Fibroblast of skin of left biceps (primary cell): ENCODE measurements around the gene COBL.

Experiments
- DNase-seq, 2 experiments: peaks; one replicate each; pipeline ENCODE4 v3.0.0-alpha.2; 2013; ENCODE audit warnings: low read depth in 2 of 2

Gene COBL

GRCh38 chr7:51255536-51256208 is 60.9 kb downstream of the COBL start:
- DNase-seq, result no peak

DNA sequence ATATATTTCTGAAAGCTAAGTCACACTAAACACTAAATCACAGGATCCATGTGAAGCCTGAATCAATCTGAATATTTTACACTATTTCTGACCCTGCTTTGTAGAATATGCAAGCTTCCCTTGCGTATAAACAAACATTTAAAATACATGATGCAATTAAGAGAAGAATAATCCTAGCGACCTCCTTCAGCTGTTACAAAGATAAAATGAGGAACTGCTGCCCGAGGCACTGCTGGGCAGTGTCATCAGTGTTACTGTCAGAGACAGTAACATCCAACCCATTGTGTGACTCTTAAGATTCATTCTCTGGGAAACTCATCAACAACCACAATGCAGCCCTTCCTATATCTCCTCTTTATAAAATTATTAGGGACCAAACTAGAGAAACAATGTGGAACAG is 61.6 kb downstream of the COBL start:
- DNase-seq, result no peak

- DNase-seq, result no peak
Observed at GRCh38 chr7:51253157-51253556, 63.5 kb downstream of the COBL start.

DNA sequence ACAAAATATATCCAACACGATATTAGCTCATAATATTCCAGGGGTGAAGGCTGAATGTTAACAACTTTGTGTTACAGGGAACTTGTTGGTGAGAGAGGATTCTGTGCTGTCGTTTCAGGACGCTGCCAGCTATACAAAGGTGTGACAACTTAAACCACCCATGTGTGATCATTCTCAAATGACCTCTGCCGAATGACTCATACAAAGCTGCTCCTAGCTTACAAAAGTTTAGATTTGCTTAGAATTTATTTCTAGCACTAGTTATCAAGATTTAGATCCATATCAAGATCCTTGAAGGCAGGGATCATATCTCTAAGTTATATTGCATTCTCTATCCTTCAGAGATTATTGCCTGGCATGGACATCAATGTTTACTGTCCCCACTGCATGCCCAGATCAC is 65.3 kb downstream of the COBL start:
- no peak for DNase-seq

GRCh38 chr7:51250512-51250911 is 66.1 kb downstream of the COBL start:
- DNase-seq, result no peak

- no peak for DNase-seq
Observed at GRCh38 chr7:51249991-51250390, 66.6 kb downstream of the COBL start.

GRCh38 chr7:51249187-51249945 is 67.2 kb downstream of the COBL start:
- no peak for DNase-seq

DNA sequence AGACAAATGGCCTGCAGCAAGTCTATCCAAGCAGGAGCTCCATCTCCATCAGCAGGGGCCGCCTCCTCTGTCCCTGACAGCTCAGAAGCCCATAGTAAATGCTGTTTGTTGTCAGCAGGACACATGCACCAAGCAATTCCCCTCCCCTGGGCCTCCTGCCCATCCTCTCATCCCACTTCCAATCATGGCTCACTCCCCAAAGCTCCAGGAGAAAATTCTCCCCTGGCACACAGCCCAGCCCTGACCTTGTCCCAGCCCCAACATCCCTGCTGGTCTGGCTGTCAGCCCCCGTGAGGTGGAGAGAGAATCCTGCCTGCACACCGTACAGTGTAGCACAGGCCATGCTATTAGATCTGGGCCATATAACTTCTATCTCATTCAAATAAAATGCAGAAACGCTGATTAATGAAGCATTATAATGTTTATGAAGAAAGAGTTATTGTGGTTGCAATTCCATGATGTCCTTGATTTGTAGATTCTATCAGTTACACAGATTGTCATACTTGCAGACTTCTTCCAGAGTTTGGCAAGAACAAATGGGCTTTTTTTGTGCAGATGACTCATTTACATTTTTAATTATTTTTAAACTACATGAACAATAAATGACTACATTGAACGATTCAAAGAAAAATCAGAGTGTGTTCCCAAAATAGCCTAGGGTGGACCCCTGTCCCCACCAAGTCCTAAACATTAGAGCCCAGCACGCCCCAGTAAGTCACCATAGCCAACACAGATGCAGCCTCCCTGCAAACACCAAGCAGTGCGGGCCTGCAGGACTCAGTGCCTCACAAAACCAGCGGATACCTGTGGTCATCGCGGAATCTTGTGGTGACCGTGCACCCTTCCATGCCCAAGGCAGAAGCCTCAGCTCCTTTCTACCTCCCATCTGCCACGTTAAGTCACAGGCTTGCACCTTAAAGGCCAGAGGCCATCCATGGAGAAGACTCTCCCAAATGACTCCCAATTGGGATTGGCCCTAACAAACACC is 70.1 kb downstream of the COBL start:
- no peak for DNase-seq

DNA sequence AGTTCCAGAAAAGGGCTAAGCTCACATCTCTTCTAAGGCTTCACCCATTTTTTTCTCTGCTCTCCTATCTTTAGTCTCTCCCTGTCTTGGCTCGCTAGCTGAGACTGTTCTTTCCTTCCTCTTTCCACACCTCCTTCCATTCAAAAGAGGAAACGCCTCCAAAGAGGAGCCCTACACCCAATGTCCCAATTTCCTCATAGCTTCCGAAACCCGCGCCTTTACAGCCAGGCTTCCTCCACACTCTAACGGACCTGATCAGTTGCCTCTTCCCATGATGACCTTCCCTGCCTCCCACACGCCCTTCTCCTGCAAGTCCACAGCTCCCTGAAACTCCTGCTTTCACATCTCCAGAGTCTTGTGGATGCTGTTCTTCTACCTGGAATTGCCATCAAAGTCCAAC is 71.7 kb downstream of the COBL start:
- DNase-seq, result no peak

DNA sequence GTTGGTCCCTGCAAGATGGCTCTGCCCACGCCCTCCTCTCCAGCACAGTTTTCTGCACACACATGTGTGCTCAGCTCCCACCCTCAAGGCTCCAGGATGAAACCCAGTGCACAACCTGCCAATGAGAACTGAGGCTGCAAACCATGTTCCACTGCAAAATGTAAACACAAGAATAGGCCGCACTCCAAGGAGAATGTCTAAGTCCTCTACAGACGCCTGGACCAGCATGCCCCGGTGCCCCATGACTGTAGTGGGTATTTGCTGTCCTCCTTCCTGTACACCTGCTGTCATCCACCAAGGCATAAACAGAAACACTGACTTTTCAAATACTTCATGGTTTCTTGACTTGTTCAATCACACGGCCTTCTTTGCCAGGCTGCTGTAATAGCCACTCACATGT is 72.6 kb downstream of the COBL start:
- DNase-seq, result no peak

GRCh38 chr7:51243631-51244030 is 73.0 kb downstream of the COBL start:
- DNase-seq, result no peak

- no peak for DNase-seq
Observed at GRCh38 chr7:51242881-51243518, 73.6 kb downstream of the COBL start.

- DNase-seq, result no peak
Observed at GRCh38 chr7:51242007-51242691, 74.5 kb downstream of the COBL start.

GRCh38 chr7:51240868-51241267 is 75.7 kb downstream of the COBL start:
- no peak for DNase-seq

- DNase-seq, result no peak
Observed at GRCh38 chr7:51239691-51240090, 76.9 kb downstream of the COBL start.

DNA sequence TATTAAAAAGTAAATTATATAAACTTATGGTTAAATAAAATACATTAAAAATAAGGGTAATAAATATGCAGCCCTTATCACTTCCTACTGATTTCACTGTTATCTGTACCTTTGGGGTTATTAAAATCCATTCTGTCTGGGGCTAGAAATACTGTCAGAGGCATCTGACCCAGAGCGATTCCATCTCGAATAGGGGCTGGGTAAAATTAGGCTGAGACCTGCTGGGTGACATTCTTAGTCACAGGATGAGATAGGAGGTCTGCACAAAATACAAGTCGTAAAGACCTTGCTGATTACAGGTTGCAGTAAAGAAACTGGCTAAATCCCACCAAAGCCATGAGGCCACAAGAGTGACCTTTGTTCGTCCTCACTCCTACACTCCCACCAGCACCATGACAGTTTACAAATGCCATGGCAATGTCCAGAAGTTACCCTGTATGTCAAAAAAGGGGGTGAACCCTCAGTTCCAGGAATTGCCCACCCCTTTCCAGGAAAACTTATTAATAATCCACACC is 77.6 kb downstream of the COBL start:
- DNase-seq, result no peak

- DNase-seq, result no peak
Observed at GRCh38 chr7:51237446-51238133, 79.0 kb downstream of the COBL start.

- DNase-seq, result no peak
Observed at GRCh38 chr7:51236470-51237132, 80.0 kb downstream of the COBL start.

DNA sequence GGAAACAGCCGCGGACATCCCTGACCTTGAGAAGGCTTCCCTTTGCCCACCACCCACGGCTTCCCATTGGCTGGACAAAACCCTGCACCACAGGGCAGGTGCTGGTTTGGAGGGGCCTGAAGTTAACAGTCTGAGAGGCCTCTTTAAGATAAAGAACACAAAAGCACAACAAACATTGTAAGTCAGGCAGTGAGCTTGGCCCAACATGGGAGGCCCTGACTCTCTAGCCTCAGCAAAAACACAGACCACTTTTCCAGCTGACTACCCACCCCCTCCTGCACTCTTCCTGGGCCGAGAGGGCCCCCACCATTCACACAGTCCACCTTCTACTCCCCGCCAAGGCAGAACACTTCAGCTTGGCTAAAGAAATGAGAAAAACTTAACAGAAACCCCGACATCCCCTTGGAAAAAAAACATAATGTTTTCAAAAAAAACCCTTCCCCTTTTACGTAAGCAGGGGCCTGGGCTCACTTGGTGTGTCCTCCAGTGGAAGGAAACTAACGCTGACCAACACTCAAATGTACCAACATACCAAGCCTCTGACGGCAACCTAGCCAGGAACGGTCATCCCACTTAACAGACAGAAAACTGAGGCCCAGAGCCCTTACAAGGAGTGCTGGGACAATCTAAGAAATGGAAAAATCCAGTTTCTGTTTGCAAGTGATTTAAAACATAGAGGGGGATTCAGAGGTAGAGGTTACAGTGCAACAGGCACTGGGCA is 80.9 kb downstream of the COBL start:
- DNase-seq, result no peak
